Progenitor cell of endocrine pancreas (in vitro differentiated cells): ENCODE results near the gene ZNF785. TPM values are rescaled to one million over a fixed set of nuclear protein-coding genes. Genes with fewer than 3 reads are reported as not detected.
A peak's percentile ranks its signal among the peaks of the same experiment; 100 is the strongest.

Experiments
- DNase-seq: peaks from one replicate; pipeline ENCODE4 v3.0.0; 2021; ENCODE audit warnings: low spot score; ENCODE audit not compliant: unreplicated experiment
- H3K27ac Mint-ChIP-seq: 2 replicates; pipeline ENCODE4 v1.8.0; 2021; ENCODE audit warnings: mild to moderate bottlenecking, moderate library complexity, mixed read lengths
- H3K27me3 Mint-ChIP-seq: 2 replicates; pipeline ENCODE4 v1.8.0; 2021; ENCODE audit warnings: mixed read lengths
- H3K36me3 Mint-ChIP-seq: 2 replicates; pipeline ENCODE4 v1.8.0; 2022; ENCODE audit warnings: mixed read lengths; ENCODE audit not compliant: insufficient read depth
- H3K4me1 Mint-ChIP-seq: 2 replicates; pipeline ENCODE4 v1.8.0; 2021; ENCODE audit warnings: low read depth, mixed read lengths
- H3K4me3 Mint-ChIP-seq: 2 replicates; pipeline ENCODE4 v1.8.0; 2021; ENCODE audit warnings: low read depth, mild to moderate bottlenecking, moderate library complexity, mixed read lengths
- H3K9me3 Mint-ChIP-seq: 2 replicates; pipeline ENCODE4 v1.8.0; 2021; ENCODE audit warnings: low read depth, mixed read lengths
- total RNA-seq: library from RNA; stranded (reverse); gene quantifications from 2 replicates; pipeline ENCODE4 v1.2.1, GENCODE V29; 2021
- TF ChIP-seq, protein P1 (sequence below): fragments of 200-600 bp; sonication (generic); IDR thresholded peaks from one replicate; pipeline ENCODE4 v1.5.0; 2021; ENCODE audit warnings: antibody characterized with exemption, mild to moderate bottlenecking; ENCODE audit not compliant: unreplicated experiment

Gene ZNF785
- total RNA-seq, 1 donor from 2014 or later = 50.0 TPM

DNA sequence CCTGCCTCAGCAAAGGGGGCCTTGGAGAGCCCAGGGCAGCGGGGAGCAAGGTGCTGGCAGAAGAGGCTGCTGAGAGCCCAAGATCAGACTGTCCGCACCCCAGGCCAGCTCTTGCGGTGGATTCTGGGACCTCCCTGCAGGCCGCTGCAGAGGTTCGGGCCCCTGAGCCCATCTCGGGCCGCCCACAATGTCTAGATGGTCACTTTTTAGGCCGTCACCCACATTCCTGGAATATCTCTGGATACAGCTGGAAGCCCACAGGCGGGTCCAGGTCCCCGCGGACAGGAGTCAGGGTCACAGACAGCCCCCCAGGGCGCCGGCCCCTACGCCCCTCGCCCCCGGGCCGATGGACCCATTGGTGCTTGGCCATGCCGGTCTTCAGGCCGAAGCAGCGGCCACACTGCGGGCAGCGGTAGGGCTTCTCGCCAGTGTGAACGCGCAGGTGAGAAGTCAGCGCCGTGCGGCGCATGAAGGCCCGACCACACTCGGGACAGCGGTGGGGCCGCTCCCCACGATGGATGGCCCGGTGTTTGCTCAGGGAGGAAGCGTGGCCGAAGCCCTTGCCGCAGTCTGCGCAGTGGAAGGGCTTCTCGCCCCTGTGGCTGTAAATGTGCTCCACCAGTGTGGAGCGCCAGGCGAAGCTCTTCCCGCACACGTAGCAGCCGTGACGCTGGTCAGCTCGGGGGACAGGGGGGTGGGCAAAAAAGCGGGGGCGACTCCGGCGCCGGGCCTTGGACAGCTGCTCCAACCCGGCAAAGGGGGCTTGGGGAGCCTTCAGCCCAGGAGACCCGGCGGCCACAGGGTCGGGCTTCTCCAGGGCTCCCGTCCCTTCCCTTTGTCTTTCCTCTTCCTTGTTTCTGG is 53.0 kb downstream of the ZNF785 start:
- Mint-ChIP-seq H3K4me1 (peaks cover 34% of the 10 kb centered on the region), H3K36me3 (peaks cover 30% of the 10 kb centered on the region), H3K9me3 (peaks cover 6% of the 10 kb centered on the region), H3K4me3 (peak overlapping the region; percentile 75), H3K27me3 (no peaks in the 10 kb centered on the region), H3K27ac (peak overlapping the region; percentile 98)
- TF ChIP-seq, protein P1, sequence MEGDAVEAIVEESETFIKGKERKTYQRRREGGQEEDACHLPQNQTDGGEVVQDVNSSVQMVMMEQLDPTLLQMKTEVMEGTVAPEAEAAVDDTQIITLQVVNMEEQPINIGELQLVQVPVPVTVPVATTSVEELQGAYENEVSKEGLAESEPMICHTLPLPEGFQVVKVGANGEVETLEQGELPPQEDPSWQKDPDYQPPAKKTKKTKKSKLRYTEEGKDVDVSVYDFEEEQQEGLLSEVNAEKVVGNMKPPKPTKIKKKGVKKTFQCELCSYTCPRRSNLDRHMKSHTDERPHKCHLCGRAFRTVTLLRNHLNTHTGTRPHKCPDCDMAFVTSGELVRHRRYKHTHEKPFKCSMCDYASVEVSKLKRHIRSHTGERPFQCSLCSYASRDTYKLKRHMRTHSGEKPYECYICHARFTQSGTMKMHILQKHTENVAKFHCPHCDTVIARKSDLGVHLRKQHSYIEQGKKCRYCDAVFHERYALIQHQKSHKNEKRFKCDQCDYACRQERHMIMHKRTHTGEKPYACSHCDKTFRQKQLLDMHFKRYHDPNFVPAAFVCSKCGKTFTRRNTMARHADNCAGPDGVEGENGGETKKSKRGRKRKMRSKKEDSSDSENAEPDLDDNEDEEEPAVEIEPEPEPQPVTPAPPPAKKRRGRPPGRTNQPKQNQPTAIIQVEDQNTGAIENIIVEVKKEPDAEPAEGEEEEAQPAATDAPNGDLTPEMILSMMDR = no peak
- DNase-seq = no peak

Other genes with a start within 250 kb of the ZNF785 start
- gene CD2BP2, start 230.4 kb downstream of the ZNF785 start, total RNA-seq = 76.9 and 78.8 TPM in 2 replicates
- 51.0 and 51.8 TPM in 2 replicates for gene TBC1D10B, start 215.2 kb downstream of the ZNF785 start, total RNA-seq
- 2.6 and 3.5 TPM in 2 replicates for gene MYL11, start 210.9 kb downstream of the ZNF785 start, total RNA-seq
- gene SEPTIN1, start 203.1 kb downstream of the ZNF785 start, total RNA-seq = 2.0 and 2.3 TPM in 2 replicates
- 59.7 and 62.6 TPM in 2 replicates for gene ZNF48, start 190.3 kb downstream of the ZNF785 start, total RNA-seq
- 13.2 and 13.7 TPM in 2 replicates for gene ZNF771, start 178.1 kb downstream of the ZNF785 start, total RNA-seq
- 65.9 and 71.9 TPM in 2 replicates for gene DCTPP1, start 155.7 kb downstream of the ZNF785 start, total RNA-seq
- 42.1 and 42.6 TPM in 2 replicates for gene SEPHS2, start 139.8 kb downstream of the ZNF785 start, total RNA-seq
- gene ITGAL, start 113.0 kb downstream of the ZNF785 start, total RNA-seq = 0.49 and 0.53 TPM in 2 replicates
- 80.0 and 83.6 TPM in 2 replicates for gene ZNF768, start 59.1 kb downstream of the ZNF785 start, total RNA-seq
- 18.1 and 19.1 TPM in 2 replicates for gene ZNF747, start 50.8 kb downstream of the ZNF785 start, total RNA-seq
- gene ZNF764, start 27.3 kb downstream of the ZNF785 start, total RNA-seq = 36.1 and 36.6 TPM in 2 replicates
- gene ZNF688, start 14.0 kb downstream of the ZNF785 start, total RNA-seq = 20.0 and 22.5 TPM in 2 replicates
- gene ZNF689, start 24.7 kb upstream of the ZNF785 start, total RNA-seq = 23.3 and 24.5 TPM in 2 replicates
- 57.6 and 58.7 TPM in 2 replicates for gene PRR14, start 65.3 kb upstream of the ZNF785 start, total RNA-seq
- gene FBRS, start 72.7 kb upstream of the ZNF785 start, total RNA-seq = 75.3 and 91.1 TPM in 2 replicates
- 103 and 104 TPM in 2 replicates for gene SRCAP, start 113.5 kb upstream of the ZNF785 start, total RNA-seq
- gene PHKG2, start 162.7 kb upstream of the ZNF785 start, total RNA-seq = 53.5 and 61.8 TPM in 2 replicates
- gene CFAP119, start 176.4 kb upstream of the ZNF785 start, total RNA-seq = 19.3 and 22.2 TPM in 2 replicates
- gene RNF40, start 176.6 kb upstream of the ZNF785 start, total RNA-seq = 137 and 155 TPM in 2 replicates
- 33.0 and 35.0 TPM in 2 replicates for gene ZNF629, start 201.5 kb upstream of the ZNF785 start, total RNA-seq